Ureter (tissue), 1 donor: ENCODE results near the gene CD160. TPM values are rescaled to one million over a fixed set of nuclear protein-coding genes. Genes with fewer than 3 reads are reported as not detected.
"Not testable (repeated sequence)": the region's sequence is repeated elsewhere in the genome, so short reads cannot be mapped to it uniquely, and the experiment has no call there.

Source experiments
- DNase-seq: peaks from one replicate; pipeline ENCODE4 v3.0.0-alpha.2; 2020; ENCODE audit warnings: low spot score
- total RNA-seq: library from RNA; stranded (reverse); gene quantifications from one replicate; pipeline ENCODE4 v1.2.4, GENCODE V29; 2023
- donor health status: DM: yes; HTN: yes; CAD: no.

Gene CD160
- total RNA-seq, 1 donor from 2014 or later, result not detected

DNA sequence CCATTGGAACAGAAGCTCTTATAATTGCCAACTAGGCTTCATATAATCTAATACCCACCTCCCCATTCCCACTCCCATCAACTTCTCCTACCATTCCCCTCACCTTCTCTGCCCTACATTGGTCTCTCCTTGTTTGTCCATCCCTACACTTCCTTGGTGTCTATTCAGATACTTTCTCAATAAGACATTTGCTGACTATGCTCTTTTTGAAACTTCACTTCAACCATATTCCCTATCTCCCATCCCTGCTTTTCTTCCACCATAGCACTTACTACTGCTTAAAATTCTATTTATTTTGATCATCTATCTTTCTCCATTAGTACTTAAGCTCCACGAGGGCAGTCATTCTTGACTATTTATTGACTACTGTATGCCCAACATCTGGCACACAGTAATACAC, 40.4 kb downstream of the CD160 start:
- no peak for DNase-seq

DNA sequence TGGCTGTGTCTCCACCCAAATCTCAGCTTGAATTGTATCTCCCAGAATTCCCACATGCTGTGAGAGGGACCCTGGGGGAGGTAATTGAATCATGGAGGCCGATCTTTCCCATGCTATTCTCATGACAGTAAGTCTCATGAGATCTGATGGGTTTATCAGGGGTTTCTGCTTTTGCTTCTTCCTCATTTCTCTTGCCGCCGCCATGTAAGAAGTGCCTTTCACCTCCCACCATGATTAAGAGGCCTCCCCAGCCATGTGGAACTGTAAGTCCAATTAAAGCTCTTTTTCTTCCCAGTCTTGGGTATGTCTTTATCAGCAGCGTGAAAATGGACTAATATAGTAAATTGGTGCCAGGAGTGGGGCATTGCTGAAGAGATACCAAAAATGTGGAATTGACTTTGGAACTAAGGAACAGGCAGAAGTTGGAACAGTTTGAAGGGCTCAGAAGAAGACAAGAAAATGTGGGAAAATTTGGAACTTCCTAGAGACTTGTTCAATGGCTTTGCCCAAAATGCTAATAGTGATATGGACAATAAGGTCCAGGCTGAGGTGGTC, 41.2 kb downstream of the CD160 start:
- DNase-seq, result not testable (repeated sequence)

DNA sequence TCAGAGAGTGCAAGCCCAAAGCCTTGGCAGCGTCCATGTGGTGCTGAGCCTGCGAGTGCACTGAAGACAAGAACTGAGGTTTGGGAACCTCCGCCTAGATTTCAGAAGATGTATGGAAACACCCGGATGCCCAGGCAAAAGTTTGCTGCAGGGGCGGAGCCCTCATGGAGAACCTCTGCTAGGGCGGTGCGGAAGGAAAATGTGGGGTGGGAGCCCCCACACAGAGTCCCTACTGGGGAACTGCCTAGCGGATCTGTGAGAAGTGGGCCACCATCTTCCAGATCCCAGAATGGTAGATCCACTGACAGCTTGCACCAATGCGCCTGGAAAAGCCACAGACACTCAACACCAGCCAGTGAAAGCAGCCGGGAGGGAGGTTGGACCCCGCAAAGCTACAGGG, 42.2 kb downstream of the CD160 start:
- not testable (repeated sequence) for DNase-seq

DNA sequence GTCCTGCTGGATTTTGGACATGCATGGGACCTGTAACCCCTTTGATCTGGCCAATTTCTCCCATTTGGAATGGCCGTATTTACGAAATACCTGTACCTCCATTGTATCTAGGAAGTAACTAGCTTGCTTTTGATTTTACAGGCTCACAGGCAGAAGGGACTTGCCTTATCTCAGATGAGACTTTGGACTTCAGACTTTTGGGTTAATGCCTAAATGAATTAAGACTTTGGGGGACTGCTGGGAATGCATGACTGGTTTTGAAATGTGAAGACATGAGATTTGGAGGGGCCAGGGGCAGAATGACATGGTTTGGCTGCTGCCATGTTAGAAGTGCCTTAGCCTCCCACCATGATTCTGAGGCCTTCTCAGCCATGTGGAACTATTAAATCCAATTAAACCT, 42.7 kb downstream of the CD160 start:
- not testable (repeated sequence) for DNase-seq

DNA sequence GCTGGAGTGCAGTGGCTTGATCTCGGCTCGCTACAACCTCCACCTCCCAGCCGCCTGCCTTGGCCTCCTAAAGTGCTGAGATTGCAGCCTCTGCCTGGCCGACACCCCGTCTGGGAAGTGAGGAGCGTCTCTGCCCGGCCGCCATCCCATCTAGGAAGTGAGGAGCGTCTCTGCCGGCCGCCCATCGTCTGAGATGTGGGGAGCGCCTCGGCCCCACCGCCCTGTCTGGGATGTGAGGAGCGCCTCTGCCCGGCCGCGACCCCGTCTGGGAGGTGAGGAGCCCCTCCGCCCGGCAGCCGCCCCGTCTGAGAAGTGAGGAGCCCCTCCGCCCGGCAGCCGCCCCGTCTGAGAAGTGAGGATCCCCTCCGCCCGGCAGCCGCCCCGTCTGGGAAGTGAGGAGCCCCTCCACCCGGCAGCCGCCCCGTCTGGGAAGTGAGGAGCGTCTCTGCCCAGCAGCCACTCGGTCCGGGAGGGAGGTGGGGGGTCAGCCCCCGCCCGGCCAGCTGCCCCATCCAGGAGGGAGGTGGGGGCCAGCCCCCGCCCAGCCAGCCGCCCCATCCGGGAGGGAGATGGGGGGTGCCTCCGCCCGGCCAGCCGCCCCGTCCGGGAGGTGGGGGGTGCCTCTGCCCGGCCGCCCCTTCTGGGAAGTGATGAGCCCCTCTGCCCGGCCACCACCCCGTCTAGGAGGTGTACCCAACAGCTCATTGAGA, 45.1 kb downstream of the CD160 start:
- not testable (repeated sequence) for DNase-seq

DNA sequence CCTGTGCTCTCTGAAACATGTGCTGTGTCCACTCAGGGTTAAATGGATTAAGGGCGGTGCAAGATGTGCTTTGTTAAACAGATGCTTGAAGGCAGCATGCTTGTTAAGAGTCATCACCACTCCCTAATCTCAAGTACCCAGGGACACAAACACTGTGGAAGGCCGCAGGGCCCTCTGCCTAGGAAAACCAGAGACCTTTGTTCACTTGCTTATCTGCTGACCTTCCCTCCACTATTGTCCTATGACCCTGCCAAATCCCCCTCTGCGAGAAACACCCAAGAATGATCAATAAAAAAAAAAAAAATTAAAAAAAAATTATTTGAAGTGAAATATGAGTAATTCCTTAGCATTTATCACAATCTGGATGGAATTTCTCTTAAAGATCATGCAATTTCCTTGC, 45.8 kb downstream of the CD160 start:
- not testable (repeated sequence) for DNase-seq

DNA sequence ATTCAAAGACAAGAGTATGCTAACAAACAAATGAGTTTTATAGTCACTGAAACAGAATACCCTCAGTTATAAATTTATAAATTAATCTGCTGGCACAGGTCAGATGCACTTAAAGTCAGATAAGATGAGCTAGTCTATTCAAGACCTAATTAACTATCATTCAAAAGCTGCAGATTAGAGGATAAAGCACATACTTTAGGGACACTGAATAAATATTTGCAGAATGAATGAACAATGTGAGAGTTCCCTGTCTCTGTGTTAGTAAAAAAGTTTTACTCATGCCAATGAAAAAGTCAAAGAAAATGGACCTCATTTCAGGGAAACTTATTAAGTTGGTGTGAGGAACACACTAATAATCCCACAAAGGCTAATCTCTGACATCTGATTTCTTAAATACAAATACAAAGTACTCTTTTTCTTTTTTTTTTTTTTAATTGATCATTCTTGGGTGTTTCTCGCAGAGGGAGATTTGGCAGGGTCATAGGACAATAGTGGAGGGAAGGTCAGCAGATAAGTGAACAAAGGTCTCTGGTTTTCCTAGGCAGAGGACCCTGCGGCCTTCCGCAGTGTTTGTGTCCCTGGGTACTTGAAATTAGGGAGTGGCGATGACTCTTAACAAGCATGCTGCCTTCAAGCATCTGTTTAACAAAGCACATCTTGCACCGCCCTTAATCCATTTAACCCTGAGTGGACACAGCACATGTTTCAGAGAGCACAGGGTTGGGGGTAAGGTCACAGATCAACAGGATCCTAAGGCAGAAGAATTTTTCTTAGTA, 46.5 kb downstream of the CD160 start:
- not testable (repeated sequence) for DNase-seq

DNA sequence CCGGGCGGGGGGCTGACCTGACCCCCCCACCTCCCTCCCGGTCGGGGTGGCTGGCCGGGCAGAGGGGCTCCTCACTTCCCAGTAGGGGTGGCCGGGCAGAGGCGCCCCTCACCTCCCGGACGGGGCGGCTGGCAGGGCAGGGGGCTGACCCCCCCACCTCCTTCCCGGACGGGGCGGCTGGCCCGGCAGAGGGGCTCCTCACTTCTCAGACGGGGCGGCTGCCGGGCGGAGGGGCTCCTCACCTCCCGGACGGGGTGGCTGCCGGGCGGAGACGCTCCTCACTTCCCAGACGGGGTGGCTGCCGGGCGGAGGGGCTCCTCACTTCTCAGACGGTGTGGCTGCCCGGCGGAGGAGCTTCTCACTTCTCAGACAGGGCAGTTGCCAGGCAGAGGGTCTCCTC, 47.6 kb downstream of the CD160 start:
- DNase-seq, result not testable (repeated sequence)

DNA sequence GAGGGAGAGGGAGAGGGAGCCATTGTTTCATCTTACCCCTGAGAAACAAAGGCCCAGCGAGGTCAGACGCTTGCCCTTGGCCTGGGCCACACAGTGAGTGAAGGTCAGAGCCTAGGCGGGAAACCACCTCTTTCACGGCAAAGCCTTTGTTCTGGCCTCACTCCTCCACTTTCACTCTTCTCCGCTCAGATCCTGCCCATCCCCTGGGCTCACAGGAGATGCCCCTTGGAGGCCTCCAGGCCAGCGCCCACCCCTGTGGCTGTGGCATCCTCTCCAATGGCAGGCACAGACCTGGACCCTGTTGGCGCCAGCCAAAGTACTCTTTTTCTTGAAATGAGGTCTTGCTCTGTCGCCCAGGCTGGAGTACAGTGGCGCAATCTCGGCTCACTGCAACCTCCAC, 48.7 kb downstream of the CD160 start:
- DNase-seq, result not testable (repeated sequence)

DNA sequence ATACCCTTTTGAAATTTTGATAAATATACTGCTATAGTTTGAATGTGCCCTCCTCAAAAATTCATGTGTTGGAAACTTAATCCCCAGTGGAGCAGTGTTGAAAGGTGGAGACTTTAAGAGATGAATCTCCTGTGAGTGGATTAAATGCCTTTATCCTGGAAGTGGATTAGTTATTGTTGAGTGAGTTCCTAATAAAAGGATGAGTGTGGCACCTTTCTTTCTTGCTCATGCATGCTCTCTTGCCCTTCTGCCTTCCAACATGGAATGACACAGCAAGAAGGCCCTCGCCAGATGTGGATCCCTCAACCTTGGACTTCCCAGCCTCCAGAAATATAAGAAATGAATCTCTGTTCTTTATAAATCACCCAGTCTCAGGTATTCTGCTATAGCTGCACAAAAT, 51.8 kb downstream of the CD160 start:
- DNase-seq, result no peak

DNA sequence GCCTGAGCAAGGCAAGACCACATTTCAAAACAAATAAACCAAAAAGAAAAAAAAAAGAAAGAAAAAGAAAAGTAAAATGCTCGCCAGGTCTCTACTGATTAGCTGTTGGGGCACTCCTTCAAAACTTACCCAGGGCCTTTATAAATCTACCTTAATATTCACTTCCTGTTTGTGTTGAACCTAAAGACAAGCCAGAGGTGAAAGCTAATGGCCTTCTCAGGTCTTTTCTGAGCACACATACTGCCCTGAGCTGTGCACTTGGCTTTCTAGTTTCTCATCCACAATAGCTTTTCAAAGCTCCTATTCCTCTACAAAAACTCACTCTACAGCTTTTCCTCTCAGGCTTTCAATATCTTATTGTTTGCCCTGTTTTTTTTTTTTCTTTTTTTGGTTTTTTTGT, 54.1 kb downstream of the CD160 start:
- no peak for DNase-seq

DNA sequence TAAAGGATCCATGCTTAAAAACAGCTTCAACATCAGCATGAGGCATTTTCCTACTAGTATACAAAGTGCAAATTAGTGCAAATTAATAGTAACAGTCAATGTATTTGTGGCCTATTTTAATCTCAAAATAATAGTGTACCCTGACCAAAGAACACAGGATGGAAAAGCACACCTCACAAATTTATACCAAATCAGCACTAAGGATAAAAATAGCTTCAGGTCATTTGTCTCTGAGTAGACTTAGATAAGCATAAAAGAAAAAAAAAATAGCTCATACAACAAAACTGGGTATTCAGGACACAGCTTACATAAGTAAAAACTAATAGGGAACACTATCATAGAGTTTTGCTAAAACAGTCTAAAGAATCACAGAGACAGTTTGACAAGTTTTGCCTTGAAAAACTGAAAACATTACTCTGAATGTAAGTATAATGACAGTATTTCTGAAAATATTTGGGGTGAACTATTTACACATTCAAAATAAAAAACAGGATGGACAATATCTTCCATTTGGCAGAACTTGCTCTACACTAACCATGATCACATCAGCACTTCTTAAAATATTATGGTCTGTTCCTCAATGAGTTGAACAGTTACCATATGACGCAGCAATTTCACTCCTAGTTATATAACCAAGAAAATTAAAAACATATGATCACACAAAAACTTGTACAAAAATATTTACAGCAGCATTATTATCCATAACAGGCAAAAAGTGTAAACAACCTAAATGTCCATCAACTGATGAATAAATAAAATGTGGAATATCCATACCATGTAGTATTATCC, 58.3 kb downstream of the CD160 start:
- no peak for DNase-seq

DNA sequence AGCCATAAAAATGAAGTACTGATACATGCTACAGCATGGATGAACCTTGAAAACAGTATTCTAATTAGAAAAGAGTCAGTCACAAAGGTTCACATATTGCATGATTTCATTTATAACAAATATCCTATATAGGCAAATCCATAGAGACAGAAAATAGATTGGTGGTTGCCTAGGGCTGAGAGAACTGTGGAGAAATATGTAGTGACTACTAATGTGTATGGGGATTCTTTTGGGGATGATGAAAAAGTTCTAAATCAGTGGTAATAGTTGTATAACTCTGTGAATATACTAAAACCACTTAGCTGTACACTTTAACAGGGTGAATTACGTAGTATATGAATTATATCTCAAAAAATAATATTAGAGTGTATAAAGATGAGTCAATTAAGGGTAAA, 58.8 kb downstream of the CD160 start:
- no peak for DNase-seq

DNA sequence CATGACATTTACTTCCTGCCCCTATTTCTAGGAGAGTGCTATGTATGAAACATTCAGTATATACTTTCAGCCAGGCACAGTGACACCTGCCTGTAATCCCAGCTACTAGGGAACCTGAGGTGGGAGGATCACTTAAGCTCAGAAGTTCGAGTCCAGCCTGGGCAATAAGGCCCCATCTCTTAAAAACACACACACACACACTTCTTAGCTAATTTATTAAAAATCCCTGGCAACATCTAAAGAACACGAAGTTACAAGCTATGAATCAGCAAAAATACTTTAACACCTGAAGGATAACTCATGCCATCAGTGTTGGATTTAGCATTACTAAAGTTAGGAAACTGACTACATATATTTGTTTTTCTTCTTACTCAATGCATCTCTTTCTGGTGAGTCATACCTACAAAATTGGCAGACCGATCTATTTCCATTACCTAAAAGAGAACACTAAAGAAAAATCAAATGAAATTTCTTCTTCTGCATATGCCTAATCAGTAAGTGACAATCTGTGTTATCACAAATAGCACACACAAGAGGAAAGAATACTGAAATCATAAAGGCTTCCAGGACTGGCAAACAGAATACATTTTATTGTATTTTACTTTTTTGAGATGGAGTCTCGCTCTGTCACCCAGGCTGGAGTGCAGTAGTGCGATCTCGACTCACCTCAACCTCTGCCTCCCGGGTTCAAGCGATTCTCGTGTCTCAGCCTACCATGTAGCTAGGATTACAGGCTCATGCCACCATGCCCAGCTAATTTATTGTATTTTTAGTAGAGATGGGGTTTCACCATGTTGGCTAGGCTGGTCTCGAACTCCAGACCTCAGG, 63.2 kb downstream of the CD160 start:
- DNase-seq, result no peak

DNA sequence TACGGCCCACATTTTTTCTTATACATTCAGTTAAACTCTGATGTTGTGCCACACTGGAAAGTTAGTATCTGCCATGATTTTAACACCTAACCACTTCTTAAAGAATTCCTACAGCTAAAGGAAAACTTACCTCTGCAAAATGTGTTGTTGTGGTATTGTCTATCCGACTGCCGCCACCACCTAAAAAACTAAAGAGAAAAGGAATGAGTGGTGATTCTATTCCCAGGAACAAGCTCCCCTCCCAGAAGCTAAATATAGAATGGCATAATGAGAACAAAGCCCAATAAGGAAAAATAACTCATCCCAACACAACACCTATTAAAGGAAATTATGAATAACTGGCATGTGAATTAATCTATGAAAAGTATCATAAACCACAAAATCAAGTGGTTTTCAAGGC, 65.1 kb downstream of the CD160 start:
- DNase-seq, result no peak

DNA sequence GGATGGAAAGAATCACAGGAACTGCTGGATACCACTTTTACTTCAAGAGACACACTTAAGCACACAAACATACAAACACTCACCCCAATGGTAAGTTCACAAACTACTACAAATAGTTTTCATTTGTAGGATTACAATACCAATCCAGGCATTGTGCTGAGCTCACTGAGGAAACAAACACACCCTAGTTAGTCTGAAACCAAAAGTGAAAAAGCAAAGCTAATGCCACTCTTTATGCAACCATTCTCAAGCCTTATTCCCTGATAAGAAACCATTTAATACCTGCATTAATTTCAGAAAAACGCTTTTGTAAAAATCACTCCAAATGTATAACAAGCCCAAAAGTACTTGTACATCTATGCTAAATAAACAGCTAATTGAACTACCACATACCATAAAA, 66.2 kb downstream of the CD160 start:
- DNase-seq, result no peak

DNA sequence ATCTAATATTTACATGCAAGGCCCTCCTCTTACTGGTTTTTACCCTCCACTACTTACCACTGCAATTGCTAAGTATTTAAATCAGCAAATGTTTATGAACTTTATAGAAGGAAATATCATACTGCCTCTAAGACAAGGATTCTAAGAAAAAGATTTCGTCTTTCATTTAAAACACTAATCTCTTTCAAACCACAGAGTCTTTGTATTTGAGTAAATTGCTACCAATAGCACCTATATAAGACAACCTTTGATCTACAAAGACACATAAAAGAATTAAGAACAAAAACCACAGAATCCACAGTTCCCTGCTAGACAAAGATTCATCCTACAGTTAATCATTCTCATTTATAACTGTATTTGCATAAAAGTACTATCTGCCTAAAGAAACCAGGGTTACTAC, 67.0 kb downstream of the CD160 start:
- no peak for DNase-seq

DNA sequence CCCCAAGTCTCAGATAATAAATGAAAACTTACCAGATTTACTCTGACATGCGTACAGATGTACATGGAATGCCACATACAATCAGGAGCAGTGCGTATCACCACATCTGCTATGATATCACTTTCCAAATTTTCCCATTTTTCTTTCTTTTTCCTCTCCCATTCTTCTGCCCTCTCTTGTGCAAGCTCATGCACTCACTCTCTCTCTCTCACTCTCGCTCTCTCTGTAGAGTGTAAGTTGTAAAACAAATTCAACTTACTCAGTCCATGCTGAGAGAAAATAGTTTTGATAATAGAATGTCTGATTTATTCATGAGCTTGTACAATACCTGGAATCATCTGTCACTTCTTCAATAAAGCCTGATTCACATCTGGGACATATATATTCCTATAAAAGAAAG, 69.3 kb downstream of the CD160 start:
- DNase-seq, result no peak
